NB4 (cell line): ENCODE data around the gene UBXN1.

Experiments
- POLR2A ChIP-seq: IDR thresholded peaks from 2 replicates; pipeline ENCODE4 v1.6.1; 2011; ENCODE audit warnings: mild to moderate bottlenecking; ENCODE audit not compliant: insufficient read length; ENCODE audit errors: extremely low read depth
- TF ChIP-seq, protein P1 (sequence below): IDR thresholded peaks from one replicate; pipeline ENCODE4 v1.5.1; 2012; ENCODE audit warnings: low read depth, low read length
- TF ChIP-seq, protein P2 (sequence below): IDR thresholded peaks from 2 replicates; pipeline ENCODE4 v1.6.1; 2011; ENCODE audit warnings: low read depth, low read length

DNA sequence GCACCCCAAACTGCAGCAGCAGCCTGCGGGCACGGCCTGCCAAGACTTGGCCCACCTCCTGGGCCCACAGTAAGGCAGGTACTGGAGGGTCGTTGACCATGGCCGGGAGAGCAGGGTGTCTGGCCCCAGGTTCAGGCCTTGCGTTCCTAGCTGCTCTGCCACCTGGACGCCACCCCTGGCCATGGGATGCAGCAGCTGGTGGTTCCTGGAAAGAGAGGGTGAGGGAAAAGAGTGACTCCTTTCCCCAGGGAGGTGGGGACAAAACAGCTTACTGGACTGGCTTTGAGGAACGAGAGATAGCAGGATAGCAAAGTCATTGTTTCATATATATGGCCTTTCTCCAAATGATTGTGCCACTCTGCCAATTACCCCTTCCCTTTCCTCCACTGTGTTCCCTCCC lies 26.5 kb upstream of the UBXN1 start:
- TF ChIP-seq, protein P1, sequence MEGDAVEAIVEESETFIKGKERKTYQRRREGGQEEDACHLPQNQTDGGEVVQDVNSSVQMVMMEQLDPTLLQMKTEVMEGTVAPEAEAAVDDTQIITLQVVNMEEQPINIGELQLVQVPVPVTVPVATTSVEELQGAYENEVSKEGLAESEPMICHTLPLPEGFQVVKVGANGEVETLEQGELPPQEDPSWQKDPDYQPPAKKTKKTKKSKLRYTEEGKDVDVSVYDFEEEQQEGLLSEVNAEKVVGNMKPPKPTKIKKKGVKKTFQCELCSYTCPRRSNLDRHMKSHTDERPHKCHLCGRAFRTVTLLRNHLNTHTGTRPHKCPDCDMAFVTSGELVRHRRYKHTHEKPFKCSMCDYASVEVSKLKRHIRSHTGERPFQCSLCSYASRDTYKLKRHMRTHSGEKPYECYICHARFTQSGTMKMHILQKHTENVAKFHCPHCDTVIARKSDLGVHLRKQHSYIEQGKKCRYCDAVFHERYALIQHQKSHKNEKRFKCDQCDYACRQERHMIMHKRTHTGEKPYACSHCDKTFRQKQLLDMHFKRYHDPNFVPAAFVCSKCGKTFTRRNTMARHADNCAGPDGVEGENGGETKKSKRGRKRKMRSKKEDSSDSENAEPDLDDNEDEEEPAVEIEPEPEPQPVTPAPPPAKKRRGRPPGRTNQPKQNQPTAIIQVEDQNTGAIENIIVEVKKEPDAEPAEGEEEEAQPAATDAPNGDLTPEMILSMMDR, result no peak
- TF ChIP-seq POLR2A, result no peak
- TF ChIP-seq, protein P2, sequence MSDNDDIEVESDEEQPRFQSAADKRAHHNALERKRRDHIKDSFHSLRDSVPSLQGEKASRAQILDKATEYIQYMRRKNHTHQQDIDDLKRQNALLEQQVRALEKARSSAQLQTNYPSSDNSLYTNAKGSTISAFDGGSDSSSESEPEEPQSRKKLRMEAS, result no peak
